ENCODE data around the gene CSMD2. TPM values are rescaled to one million over a fixed set of nuclear protein-coding genes. Genes with fewer than 3 reads are reported as not detected.

The CSMD2 gene
- total RNA-seq, 2 experiments from 2014 or later = not detected

DNA sequence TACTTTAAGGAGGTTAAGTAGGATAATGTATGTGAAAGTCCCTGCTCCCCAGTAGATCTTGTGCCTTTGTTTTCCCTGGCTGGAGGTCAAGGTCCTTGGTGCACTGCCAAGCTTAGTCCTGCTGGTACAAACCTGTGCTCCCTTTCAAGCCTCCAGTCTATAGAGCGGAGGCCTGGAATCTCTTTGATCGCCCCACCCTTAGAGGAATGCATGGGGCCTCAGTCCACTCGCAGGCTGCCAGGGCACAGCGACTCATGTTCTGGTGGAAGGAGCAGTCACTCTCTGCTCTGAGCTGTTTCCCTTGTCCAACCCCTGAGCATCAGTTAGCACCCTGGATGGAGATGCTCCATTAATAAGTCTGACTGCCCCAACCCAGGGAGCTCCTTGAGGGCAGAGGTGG is 179.4 kb downstream of the CSMD2 start:
- CTCF ChIA-PET = no interaction called here
- Mint-ChIP-seq H3K27ac (no peak overlapping the region), H3K4me3 (no peak overlapping the region), H3K4me1 (no peaks in the 10 kb centered on the region), H3K9me3 (no peaks in the 10 kb centered on the region), H3K36me3 (ENCODE audit: low read depth) (no peaks in the 10 kb centered on the region), H3K27me3 (no peaks in the 10 kb centered on the region)
- POLR2A ChIA-PET = no interaction called here
- DNase-seq = no peak

GRCh38 chr1:33984906-33985565 is 180.0 kb downstream of the CSMD2 start:
- POLR2A ChIA-PET = no interaction called here
- Mint-ChIP-seq H3K27ac (no peak overlapping the region), H3K27me3 (no peaks in the 10 kb centered on the region), H3K4me1 (no peaks in the 10 kb centered on the region), H3K9me3 (no peaks in the 10 kb centered on the region), H3K4me3 (no peak overlapping the region), H3K36me3 (ENCODE audit: low read depth) (no peaks in the 10 kb centered on the region)
- CTCF ChIA-PET = no interaction called here
- no peak for DNase-seq

DNA sequence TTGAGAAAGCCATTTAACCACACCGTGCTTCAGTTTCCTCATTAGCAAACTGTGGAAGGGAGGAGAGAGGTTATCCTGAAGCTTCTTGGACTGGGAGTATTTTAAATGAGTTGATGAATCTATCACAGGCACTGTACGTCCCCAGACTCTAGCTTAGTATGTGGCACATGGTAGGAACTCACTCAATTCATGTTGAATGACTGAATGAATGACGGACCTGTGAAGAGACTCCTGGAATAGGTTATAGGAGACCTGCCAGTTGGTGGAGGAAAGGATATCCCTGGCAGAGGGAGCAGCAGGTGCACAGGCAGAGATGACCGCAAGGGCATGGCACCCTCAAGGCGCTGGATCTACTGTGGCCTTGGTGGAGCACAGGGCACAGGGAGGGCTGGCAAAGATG is 182.6 kb downstream of the CSMD2 start:
- POLR2A ChIA-PET = no interaction called here
- DNase-seq = no peak
- Mint-ChIP-seq H3K4me3 (no peak overlapping the region), H3K36me3 (ENCODE audit: low read depth) (no peaks in the 10 kb centered on the region), H3K27ac (no peak overlapping the region), H3K9me3 (no peaks in the 10 kb centered on the region), H3K27me3 (no peaks in the 10 kb centered on the region), H3K4me1 (no peaks in the 10 kb centered on the region)
- CTCF ChIA-PET = no interaction called here

- H3K27me3 Mint-ChIP-seq = no peaks in the 10 kb centered on the region
- POLR2A ChIA-PET = no interaction called here
- no peak for DNase-seq
- CTCF ChIA-PET = no interaction called here
- H3K4me3 Mint-ChIP-seq = no peak overlapping the region
- no peaks in the 10 kb centered on the region for H3K9me3 Mint-ChIP-seq
- H3K4me1 Mint-ChIP-seq = no peaks in the 10 kb centered on the region
- no peaks in the 10 kb centered on the region for H3K36me3 Mint-ChIP-seq (ENCODE audit: low read depth)
- H3K27ac Mint-ChIP-seq = no peak overlapping the region
Observed at GRCh38 chr1:33979341-33979740, 185.7 kb downstream of the CSMD2 start.

- no peak overlapping the region for H3K27ac Mint-ChIP-seq
- no peaks in the 10 kb centered on the region for H3K9me3 Mint-ChIP-seq
- no peaks in the 10 kb centered on the region for H3K4me1 Mint-ChIP-seq
- H3K36me3 Mint-ChIP-seq (ENCODE audit: low read depth) = no peaks in the 10 kb centered on the region
- CTCF ChIA-PET = no interaction called here
- H3K27me3 Mint-ChIP-seq = no peaks in the 10 kb centered on the region
- H3K4me3 Mint-ChIP-seq = no peak overlapping the region
- DNase-seq = no peak
- POLR2A ChIA-PET = no interaction called here
Observed at GRCh38 chr1:33975961-33976360, 189.1 kb downstream of the CSMD2 start.

DNA sequence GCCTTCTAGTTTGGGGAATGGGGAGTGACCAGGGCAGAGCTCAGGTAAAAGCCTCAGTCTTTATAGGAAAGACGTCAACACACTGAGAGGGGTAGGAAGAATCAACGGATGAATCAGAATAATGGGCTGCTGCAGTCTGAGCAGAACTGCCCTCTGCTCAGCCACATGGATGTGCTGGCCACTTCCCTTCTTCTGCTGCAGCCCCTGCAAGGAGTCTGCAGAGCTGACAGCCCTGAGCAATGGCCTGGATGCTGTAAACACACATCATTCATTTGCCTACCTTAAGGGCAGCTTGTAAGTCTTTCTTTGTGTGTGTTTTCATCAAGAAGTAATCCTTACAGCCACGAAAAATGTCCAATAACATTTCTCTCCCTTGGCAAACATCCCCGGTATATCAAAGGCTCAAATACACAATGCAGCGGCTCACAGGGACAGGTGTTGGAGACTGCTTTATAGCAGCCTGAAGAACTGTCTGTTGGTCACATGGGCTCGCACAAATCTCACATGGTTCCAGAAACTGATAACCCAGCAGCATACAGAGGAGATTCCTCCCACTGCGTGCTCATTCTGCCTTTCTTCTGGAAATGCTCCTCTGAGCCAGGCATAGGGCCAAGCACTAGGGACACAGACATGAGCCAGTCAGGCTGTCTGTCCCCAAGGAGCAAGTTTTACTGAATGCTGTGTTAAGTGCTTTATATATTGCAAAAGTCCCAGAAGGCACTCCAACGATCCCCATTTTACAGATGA is 191.1 kb downstream of the CSMD2 start:
- Mint-ChIP-seq H3K4me1 (no peaks in the 10 kb centered on the region), H3K9me3 (no peaks in the 10 kb centered on the region), H3K4me3 (no peak overlapping the region), H3K27me3 (no peaks in the 10 kb centered on the region), H3K36me3 (ENCODE audit: low read depth) (no peaks in the 10 kb centered on the region), H3K27ac (no peak overlapping the region)
- CTCF ChIA-PET = no interaction called here
- no peak for DNase-seq
- POLR2A ChIA-PET = no interaction called here

DNA sequence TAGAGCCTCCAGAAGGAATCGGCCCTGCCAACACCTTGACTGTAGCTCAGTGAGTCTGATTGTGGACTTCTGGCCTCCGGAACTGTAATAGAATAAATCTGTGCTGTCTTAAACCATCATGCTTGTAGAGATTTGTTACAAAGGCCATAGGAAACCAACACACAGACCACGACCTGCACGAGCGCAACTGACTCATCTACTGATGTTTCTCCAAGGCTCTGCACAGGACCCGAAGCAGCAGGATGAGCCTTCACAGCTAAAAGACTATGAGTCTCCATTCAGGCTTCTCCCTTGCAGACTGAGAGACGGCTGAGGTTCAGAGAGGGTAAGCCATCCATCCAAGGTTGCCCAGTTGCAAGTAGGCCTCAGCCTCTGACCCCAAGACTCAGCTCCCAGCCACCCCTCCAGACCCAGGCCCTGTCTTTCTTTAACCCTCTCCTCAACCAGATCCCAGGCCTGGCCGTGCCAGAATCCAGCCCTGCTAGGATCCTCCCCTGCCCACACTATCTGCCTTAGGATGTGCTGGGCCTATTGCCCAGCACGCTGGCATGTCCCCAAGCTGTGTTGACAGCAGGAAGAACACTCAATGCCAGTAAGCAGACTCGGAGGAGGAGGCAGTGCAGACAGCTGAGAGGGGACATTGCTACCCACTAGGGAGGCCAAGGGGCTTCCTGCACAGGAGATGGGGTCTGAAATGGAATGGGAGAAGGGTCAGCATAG is 192.2 kb downstream of the CSMD2 start:
- no peaks in the 10 kb centered on the region for H3K9me3 Mint-ChIP-seq
- CTCF ChIA-PET = no interaction called here
- POLR2A ChIA-PET = no interaction called here

GRCh38 chr1:33971913-33972312 is 193.1 kb downstream of the CSMD2 start:
- no peaks in the 10 kb centered on the region for H3K36me3 Mint-ChIP-seq (ENCODE audit: low read depth)

More for the DNA sequence above, 192.2 kb downstream of the CSMD2 start:
- H3K36me3 Mint-ChIP-seq (ENCODE audit: low read depth) = no peaks in the 10 kb centered on the region
- H3K27me3 Mint-ChIP-seq = no peaks in the 10 kb centered on the region
- no peaks in the 10 kb centered on the region for H3K4me1 Mint-ChIP-seq
- no peak for DNase-seq
- H3K4me3 Mint-ChIP-seq = no peak overlapping the region
- no peak overlapping the region for H3K27ac Mint-ChIP-seq

GRCh38 chr1:33971018-33971710 is 193.9 kb downstream of the CSMD2 start:
- H3K36me3 Mint-ChIP-seq (ENCODE audit: low read depth) = no peaks in the 10 kb centered on the region

More at GRCh38 chr1:33971913-33972312, 193.1 kb downstream of the CSMD2 start:
- ChIA-PET POLR2A (no interaction called here), CTCF (no interaction called here)
- DNase-seq = no peak
- Mint-ChIP-seq H3K27ac (no peak overlapping the region), H3K27me3 (no peaks in the 10 kb centered on the region), H3K4me3 (no peak overlapping the region), H3K9me3 (no peaks in the 10 kb centered on the region), H3K4me1 (no peaks in the 10 kb centered on the region)

DNA sequence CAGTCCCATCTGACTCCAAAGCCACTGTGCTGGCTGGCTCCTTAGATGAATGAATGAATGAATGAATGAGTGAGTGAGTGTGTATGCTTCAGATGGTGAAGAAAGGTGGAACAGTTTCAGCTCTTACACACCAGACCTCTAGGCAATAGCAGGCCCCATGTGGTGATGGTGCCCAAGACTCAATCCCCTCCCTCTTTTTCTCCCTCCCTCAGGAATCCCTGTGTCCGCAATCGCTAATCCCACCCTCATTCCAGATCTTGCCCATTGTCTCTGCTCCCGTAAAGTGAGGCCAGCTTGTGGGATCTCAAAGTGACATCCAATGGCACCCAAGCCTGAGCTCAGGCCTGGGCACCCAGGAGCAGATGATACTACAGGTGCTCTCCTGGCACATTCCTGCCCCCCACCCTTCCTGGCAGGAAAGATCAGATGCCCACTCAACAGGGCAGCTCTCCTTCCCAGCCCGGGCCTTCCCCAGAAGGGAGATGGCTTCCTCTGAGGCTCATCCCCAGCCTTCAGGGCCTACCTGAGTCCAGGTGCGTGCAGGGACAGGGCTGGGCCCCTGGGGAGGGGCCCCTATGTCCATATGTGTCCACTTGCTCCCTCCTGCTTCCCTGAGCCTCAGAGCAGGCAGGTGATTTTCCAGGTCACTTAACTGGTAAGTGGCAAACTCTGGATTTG is 194.7 kb downstream of the CSMD2 start:
- H3K36me3 Mint-ChIP-seq (ENCODE audit: low read depth) = no peaks in the 10 kb centered on the region
- ChIA-PET CTCF (no interaction called here), POLR2A (no interaction called here)
- no peaks in the 10 kb centered on the region for H3K4me1 Mint-ChIP-seq
- H3K4me3 Mint-ChIP-seq = no peak overlapping the region
- no peaks in the 10 kb centered on the region for H3K9me3 Mint-ChIP-seq
- H3K27ac Mint-ChIP-seq = no peak overlapping the region
- H3K27me3 Mint-ChIP-seq = no peaks in the 10 kb centered on the region
- no peak for DNase-seq

More at GRCh38 chr1:33971018-33971710, 193.9 kb downstream of the CSMD2 start:
- ChIA-PET POLR2A (no interaction called here), CTCF (no interaction called here)
- Mint-ChIP-seq H3K27ac (no peak overlapping the region), H3K9me3 (no peaks in the 10 kb centered on the region), H3K4me3 (no peak overlapping the region), H3K4me1 (no peaks in the 10 kb centered on the region), H3K27me3 (no peaks in the 10 kb centered on the region)
- no peak for DNase-seq

DNA sequence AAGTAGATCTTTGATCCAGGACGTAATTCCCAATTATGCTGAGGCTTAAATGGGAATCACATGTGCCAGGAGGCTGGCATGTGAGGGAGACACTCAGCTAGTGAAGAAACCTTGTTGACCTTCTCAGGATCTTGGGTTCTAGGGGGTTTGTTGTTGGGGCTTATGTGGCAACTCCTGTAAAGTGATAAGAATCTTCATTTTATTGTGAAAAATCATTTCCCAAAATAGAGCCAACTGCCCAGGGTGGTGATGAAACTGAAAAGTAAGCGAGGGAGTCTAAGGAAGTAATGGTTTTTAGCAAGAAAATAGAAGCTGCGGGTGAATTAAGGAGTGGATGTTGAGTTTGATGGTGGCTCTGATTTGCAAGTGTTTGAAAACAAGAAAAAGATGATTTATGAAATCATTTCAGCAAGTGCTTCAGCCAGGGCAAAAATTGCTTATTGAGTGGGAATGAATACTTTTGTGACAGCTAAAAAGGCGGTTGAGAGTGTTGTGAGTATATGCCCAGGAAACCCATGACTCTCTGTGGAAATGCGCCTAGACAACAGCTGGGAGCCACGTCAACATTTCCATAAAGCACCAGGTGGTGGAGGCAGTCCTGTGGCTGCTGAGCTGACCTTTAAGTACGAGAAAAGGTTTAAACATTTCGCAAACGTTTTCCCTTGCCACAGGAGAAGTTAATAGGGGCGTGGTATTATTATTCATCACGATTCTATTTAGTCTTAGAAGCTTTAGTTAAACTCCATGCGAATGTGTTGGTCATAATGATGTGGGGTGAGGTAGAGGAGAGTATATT is 198.5 kb downstream of the CSMD2 start:
- H3K27ac Mint-ChIP-seq = no peak overlapping the region
- DNase-seq = no peak
- no peaks in the 10 kb centered on the region for H3K9me3 Mint-ChIP-seq
- no peaks in the 10 kb centered on the region for H3K27me3 Mint-ChIP-seq
- no peaks in the 10 kb centered on the region for H3K36me3 Mint-ChIP-seq (ENCODE audit: low read depth)
- POLR2A ChIA-PET = no interaction called here
- H3K4me1 Mint-ChIP-seq = no peaks in the 10 kb centered on the region
- CTCF ChIA-PET = no interaction called here
- no peak overlapping the region for H3K4me3 Mint-ChIP-seq

GRCh38 chr1:33965086-33965485 is 199.9 kb downstream of the CSMD2 start:
- H3K4me3 Mint-ChIP-seq = no peak overlapping the region
- POLR2A ChIA-PET = no interaction called here
- DNase-seq = no peak
- H3K27me3 Mint-ChIP-seq = no peaks in the 10 kb centered on the region
- CTCF ChIA-PET = interaction anchor here (0.5 kb wide), 1 partner anchor 26 kb away, joined by 3 read pairs; no protein-coding TSS in a partner anchor
- no peaks in the 10 kb centered on the region for H3K36me3 Mint-ChIP-seq (ENCODE audit: low read depth)
- H3K9me3 Mint-ChIP-seq = no peaks in the 10 kb centered on the region
- H3K27ac Mint-ChIP-seq = no peak overlapping the region
- H3K4me1 Mint-ChIP-seq = no peaks in the 10 kb centered on the region
